Esophagus muscularis mucosa (tissue), 2 donors: ENCODE measurements around the gene PSKH1.

Experiments
- POLR2A ChIP-seq: fragments of 450-650 bp; IDR thresholded peaks from one replicate; pipeline ENCODE4 v1.6.1; 2017; ENCODE audit warnings: antibody characterized with exemption, moderate library complexity, mild to moderate bottlenecking, low read depth
- POLR2AphosphoS5 ChIP-seq, 2 donors: sonication (generic); formaldehyde crosslinking; IDR thresholded peaks; one replicate each; pipeline ENCODE4 v1.6.1; 2017; ENCODE audit warnings: antibody characterized with exemption in 2 of 2

DNA sequence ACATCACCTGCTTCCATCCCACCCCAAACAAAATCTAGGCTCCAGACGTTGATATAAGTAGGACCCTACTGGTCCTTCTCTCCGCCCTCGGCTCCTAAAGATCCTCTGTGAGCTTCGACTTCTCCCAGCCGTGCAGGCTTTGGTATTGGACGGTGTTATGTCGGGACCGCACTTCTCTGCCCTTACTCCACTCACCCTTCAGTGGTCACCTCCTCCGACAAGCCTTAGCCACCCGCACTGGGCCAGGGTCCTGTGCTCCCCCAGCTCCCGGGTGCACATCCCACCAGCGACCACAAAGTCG, 42.0 kb downstream of the PSKH1 start:
- no peak for TF ChIP-seq POLR2A
- TF ChIP-seq POLR2AphosphoS5 (IDR thresholded peaks at IDR 0.05): no peak
